H1 (cell line): ENCODE measurements around the gene ZNF367.
A peak's percentile ranks its signal among the peaks of the same experiment; 100 is the strongest.

Experiments used
- ASH2L ChIP-seq: fragments of 200-600, 300-600 bp; sonication (generic); IDR thresholded peaks from one replicate; pipeline ENCODE4 v1.7.1; 2017; ENCODE audit warnings: low read length
- BACH1 ChIP-seq: IDR thresholded peaks from 2 replicates; pipeline ENCODE4 v1.6.1; 2012; ENCODE audit warnings: low read length, improper control_type of control experiment
- CREB1 ChIP-seq: IDR thresholded peaks from 2 replicates; pipeline ENCODE4 v1.6.1; 2012; ENCODE audit warnings: inconsistent platforms
- CTBP2 ChIP-seq: IDR thresholded peaks from 2 replicates; pipeline ENCODE4 v1.7.0; 2011; ENCODE audit warnings: borderline replicate concordance, mild to moderate bottlenecking, moderate library complexity, mixed read lengths, low read length; ENCODE audit not compliant: insufficient read depth, insufficient read length
- EP300 ChIP-seq, 2 experiments: IDR thresholded peaks; 1 replicate in 1 of 2; 2 replicates in 1 of 2; pipeline ENCODE4 v1.6.1; 2011 to 2012; ENCODE audit warnings: low read depth in 2 of 2, low read length in 2 of 2, mild to moderate bottlenecking in 2 of 2, borderline replicate concordance in 1 of 2, inconsistent platforms in 1 of 2, moderate library complexity in 1 of 2
- EZH2 ChIP-seq: fragments of 200-600 bp; sonication (generic); IDR thresholded peaks from 2 replicates; pipeline ENCODE4 v1.7.1; 2012; ENCODE audit warnings: low read depth, mild to moderate bottlenecking, moderate library complexity, low read length, inconsistent platforms; ENCODE audit not compliant: severe bottlenecking
- HDAC2 ChIP-seq, 2 experiments: fragments of 300-600 bp in 1 of 2; sonication (generic) in 1 of 2; IDR thresholded peaks; 2 replicates each; pipeline ENCODE4 v1.6.1; 2011 to 2012; ENCODE audit warnings: low read depth in 2 of 2, low read length in 2 of 2, mild to moderate bottlenecking in 2 of 2, moderate library complexity in 2 of 2, borderline replicate concordance in 1 of 2, inconsistent platforms in 1 of 2
- PHF8 ChIP-seq: fragments of 200-600 bp; sonication (generic); conservative IDR thresholded peaks from 2 replicates; pipeline ENCODE4 v1.7.1; 2012; ENCODE audit warnings: low read depth, mild to moderate bottlenecking, inconsistent platforms, low read length, moderate library complexity
- POLR2A ChIP-seq, 2 experiments: IDR thresholded peaks; 1 replicate in 1 of 2; 2 replicates in 1 of 2; pipeline ENCODE4 v1.6.1; 2011; ENCODE audit warnings: low read depth in 2 of 2, low read length in 2 of 2, mild to moderate bottlenecking in 2 of 2; ENCODE audit errors: control extremely low read depth in 1 of 2
- POLR2AphosphoS5 ChIP-seq: IDR thresholded peaks from 2 replicates; pipeline ENCODE4 v1.6.1; 2011; ENCODE audit warnings: low read depth, low read length
- TAF1 ChIP-seq: IDR thresholded peaks from 2 replicates; pipeline ENCODE4 v1.6.1; 2011; ENCODE audit warnings: mild to moderate bottlenecking, low read depth, low read length
- TF ChIP-seq, protein P1 (sequence below), 3 experiments: IDR thresholded peaks; 1 replicate in 2 of 3; 2 replicates in 1 of 3; pipeline versions ENCODE4 v1.5.1 to v1.6.1; 2011; ENCODE audit warnings: low read length in 3 of 3, mild to moderate bottlenecking in 3 of 3, inconsistent platforms in 2 of 3, low read depth in 1 of 3, moderate library complexity in 1 of 3; ENCODE audit not compliant: insufficient read depth in 1 of 3; ENCODE audit errors: control extremely low read depth in 1 of 3
- TF ChIP-seq, protein P2 (sequence below): IDR thresholded peaks from 2 replicates; pipeline ENCODE4 v1.6.1; 2012; ENCODE audit warnings: inconsistent platforms
- TF ChIP-seq, protein P3 (sequence below): IDR thresholded peaks from 2 replicates; pipeline ENCODE4 v1.6.1; 2011; ENCODE audit warnings: low read length, improper control_type of control experiment

DNA sequence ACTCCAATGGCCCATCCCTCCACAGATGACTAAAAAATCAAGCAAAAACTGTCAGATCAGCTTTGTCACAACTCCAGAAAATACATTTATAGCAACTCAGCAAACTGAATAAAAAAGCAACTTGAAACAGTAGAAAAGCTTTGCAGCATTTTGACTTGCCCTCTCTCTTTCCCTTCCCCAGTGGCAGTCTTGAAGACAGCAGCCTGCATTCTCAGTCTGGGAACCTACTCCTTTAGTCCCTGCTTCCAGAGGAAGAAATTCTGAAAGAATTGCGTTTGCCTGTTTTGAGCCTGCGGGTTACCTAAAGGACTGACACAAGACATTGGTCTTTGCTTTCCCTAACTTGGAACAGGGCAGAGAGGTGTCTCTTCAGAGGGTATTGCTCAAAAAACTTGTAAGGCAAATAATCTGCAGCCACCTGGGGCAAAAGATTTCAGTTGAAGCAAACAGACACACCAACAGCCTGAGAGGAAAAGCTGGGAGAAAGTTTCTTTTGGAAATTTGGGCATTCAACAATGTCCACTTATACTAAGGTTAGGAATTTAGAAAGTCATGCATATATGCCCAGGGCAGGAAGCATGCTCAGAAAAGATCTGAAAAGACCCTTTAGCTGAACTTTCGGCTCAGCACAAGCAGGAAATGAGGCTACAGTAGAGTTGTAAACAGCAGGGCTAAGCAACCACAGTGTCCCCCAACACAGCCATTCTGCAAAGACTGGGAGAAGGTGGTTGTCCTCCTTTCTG, 19.4 kb downstream of the ZNF367 start:
- TF ChIP-seq EP300 (IDR thresholded peaks at IDR 0.05; ENCODE audit: borderline replicate concordance in 1 of 2, low read depth in 2 of 2, low read length in 2 of 2) = no peak
- TF ChIP-seq, protein P1, sequence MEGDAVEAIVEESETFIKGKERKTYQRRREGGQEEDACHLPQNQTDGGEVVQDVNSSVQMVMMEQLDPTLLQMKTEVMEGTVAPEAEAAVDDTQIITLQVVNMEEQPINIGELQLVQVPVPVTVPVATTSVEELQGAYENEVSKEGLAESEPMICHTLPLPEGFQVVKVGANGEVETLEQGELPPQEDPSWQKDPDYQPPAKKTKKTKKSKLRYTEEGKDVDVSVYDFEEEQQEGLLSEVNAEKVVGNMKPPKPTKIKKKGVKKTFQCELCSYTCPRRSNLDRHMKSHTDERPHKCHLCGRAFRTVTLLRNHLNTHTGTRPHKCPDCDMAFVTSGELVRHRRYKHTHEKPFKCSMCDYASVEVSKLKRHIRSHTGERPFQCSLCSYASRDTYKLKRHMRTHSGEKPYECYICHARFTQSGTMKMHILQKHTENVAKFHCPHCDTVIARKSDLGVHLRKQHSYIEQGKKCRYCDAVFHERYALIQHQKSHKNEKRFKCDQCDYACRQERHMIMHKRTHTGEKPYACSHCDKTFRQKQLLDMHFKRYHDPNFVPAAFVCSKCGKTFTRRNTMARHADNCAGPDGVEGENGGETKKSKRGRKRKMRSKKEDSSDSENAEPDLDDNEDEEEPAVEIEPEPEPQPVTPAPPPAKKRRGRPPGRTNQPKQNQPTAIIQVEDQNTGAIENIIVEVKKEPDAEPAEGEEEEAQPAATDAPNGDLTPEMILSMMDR (IDR thresholded peaks at IDR 0.05; ENCODE audit: control extremely low read depth in 1 of 3, insufficient read depth in 1 of 3, low read depth in 1 of 3, low read length in 3 of 3) = peak in 1 of 3 experiments; percentile 12; a peak in 1 of 4 replicates
- TF ChIP-seq HDAC2 (IDR thresholded peaks at IDR 0.05; ENCODE audit: borderline replicate concordance in 1 of 2, low read depth in 2 of 2, low read length in 2 of 2) = no peak
- TF ChIP-seq, protein P2, sequence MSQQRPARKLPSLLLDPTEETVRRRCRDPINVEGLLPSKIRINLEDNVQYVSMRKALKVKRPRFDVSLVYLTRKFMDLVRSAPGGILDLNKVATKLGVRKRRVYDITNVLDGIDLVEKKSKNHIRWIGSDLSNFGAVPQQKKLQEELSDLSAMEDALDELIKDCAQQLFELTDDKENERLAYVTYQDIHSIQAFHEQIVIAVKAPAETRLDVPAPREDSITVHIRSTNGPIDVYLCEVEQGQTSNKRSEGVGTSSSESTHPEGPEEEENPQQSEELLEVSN = no peak
- TF ChIP-seq POLR2AphosphoS5 = no peak
- TF ChIP-seq ASH2L = no peak
- no peak for TF ChIP-seq PHF8
- no peak for TF ChIP-seq CTBP2
- TF ChIP-seq, protein P3, sequence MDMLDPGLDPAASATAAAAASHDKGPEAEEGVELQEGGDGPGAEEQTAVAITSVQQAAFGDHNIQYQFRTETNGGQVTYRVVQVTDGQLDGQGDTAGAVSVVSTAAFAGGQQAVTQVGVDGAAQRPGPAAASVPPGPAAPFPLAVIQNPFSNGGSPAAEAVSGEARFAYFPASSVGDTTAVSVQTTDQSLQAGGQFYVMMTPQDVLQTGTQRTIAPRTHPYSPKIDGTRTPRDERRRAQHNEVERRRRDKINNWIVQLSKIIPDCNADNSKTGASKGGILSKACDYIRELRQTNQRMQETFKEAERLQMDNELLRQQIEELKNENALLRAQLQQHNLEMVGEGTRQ = no peak
- no peak for TF ChIP-seq POLR2A (IDR thresholded peaks at IDR 0.05; ENCODE audit: control extremely low read depth in 1 of 2, low read depth in 2 of 2, low read length in 2 of 2)
- no peak for TF ChIP-seq BACH1
- no peak for TF ChIP-seq CREB1
- no peak for TF ChIP-seq TAF1
- TF ChIP-seq EZH2 = no peak
